Trophoblast cell (in vitro differentiated cells and primary cell): ENCODE data around the gene ANGPTL1.
A peak's percentile ranks its signal among the peaks of the same experiment; 100 is the strongest.

Source experiments
- DNase-seq, 2 donors: peaks; one replicate each; pipeline ENCODE4 v3.0.0-alpha.2; 2016
- H2AFZ ChIP-seq: 2 replicates; pipeline ENCODE4 v1.6.1; 2013; ENCODE audit warnings: low read length, moderate library complexity, mild to moderate bottlenecking; ENCODE audit not compliant: insufficient read depth, poor library complexity
- H2AK5ac ChIP-seq: 2 replicates; pipeline ENCODE4 v1.6.1; 2013; ENCODE audit warnings: mild to moderate bottlenecking, low read length
- H2BK120ac ChIP-seq: 2 replicates; pipeline ENCODE4 v1.6.1; 2013; ENCODE audit warnings: low read length, mild to moderate bottlenecking, moderate library complexity; ENCODE audit not compliant: insufficient read depth, poor library complexity
- H2BK12ac ChIP-seq: 2 replicates; pipeline ENCODE4 v1.6.1; 2013; ENCODE audit warnings: mild to moderate bottlenecking, low read length, moderate library complexity
- H2BK5ac ChIP-seq: 2 replicates; pipeline ENCODE4 v1.6.1; 2013; ENCODE audit warnings: low read length, low read depth, moderate library complexity, mild to moderate bottlenecking; ENCODE audit not compliant: poor library complexity
- H3K14ac ChIP-seq: 2 replicates; pipeline ENCODE4 v1.6.1; 2013; ENCODE audit warnings: mild to moderate bottlenecking, low read length
- H3K18ac ChIP-seq: 2 replicates; pipeline ENCODE4 v1.6.1; 2013; ENCODE audit warnings: mild to moderate bottlenecking, low read length
- H3K23ac ChIP-seq: 2 replicates; pipeline ENCODE4 v1.6.1; 2013; ENCODE audit warnings: low read length
- H3K27ac ChIP-seq: 2 replicates; pipeline ENCODE4 v1.5.1; 2013; ENCODE audit warnings: low read depth, mild to moderate bottlenecking, inconsistent platforms, low read length, moderate library complexity
- H3K27me3 ChIP-seq: 2 replicates; pipeline ENCODE4 v1.6.1; 2013; ENCODE audit warnings: inconsistent platforms, mild to moderate bottlenecking, low read length, moderate library complexity; ENCODE audit not compliant: insufficient read depth
- H3K36me3 ChIP-seq, 2 experiments: 1 replicate in 1 of 2; 2 replicates in 1 of 2; pipeline ENCODE4 v1.6.1; 2013; ENCODE audit warnings: low read length in 2 of 2, mild to moderate bottlenecking in 2 of 2, moderate library complexity in 1 of 2; ENCODE audit not compliant: insufficient read depth in 2 of 2, control insufficient read depth in 1 of 2
- H3K4ac ChIP-seq: 2 replicates; pipeline ENCODE4 v1.6.1; 2013; ENCODE audit warnings: low read depth, mild to moderate bottlenecking, low read length, moderate library complexity
- H3K4me1 ChIP-seq, 2 experiments: 1 replicate in 1 of 2; 2 replicates in 1 of 2; pipeline ENCODE4 v1.6.1; 2013; ENCODE audit warnings: low read length in 2 of 2, mild to moderate bottlenecking in 2 of 2, moderate library complexity in 1 of 2; ENCODE audit not compliant: insufficient read depth in 2 of 2, control insufficient read depth in 1 of 2
- H3K4me2 ChIP-seq: 2 replicates; pipeline ENCODE4 v1.6.1; 2013; ENCODE audit warnings: inconsistent platforms, mild to moderate bottlenecking, low read length, moderate library complexity
- H3K4me3 ChIP-seq: 2 replicates; pipeline ENCODE4 v1.5.1; 2013; ENCODE audit warnings: mild to moderate bottlenecking, low read depth, low read length, inconsistent platforms
- H3K79me1 ChIP-seq: one replicate; pipeline ENCODE4 v1.6.1; 2013; ENCODE audit warnings: low read length
- H3K79me2 ChIP-seq: 2 replicates; pipeline ENCODE4 v1.6.1; 2013; ENCODE audit warnings: low read length, mild to moderate bottlenecking; ENCODE audit not compliant: control insufficient read depth, insufficient read depth, poor library complexity
- H3K9ac ChIP-seq: 2 replicates; pipeline ENCODE4 v1.6.1; 2013; ENCODE audit warnings: mild to moderate bottlenecking, low read length
- H3K9me3 ChIP-seq: 2 replicates; pipeline ENCODE4 v1.6.1; 2013; ENCODE audit warnings: low read depth, mild to moderate bottlenecking, control low read depth, inconsistent platforms, low read length; ENCODE audit not compliant: insufficient read depth
- H4K12ac ChIP-seq: 2 replicates; pipeline ENCODE4 v1.6.1; 2013; ENCODE audit warnings: low read depth, mild to moderate bottlenecking, low read length, moderate library complexity
- H4K8ac ChIP-seq: 2 replicates; pipeline ENCODE4 v1.6.1; 2013; ENCODE audit warnings: low read depth, mild to moderate bottlenecking, low read length, moderate library complexity
- H4K91ac ChIP-seq: one replicate; pipeline ENCODE4 v1.6.1; 2013; ENCODE audit warnings: low read depth, mild to moderate bottlenecking, low read length, moderate library complexity
- WGBS: extraction: QIAGEN DNeasy Blood & Tissue Kit; methylation state at CpG from one replicate; pipeline ENCODE4 v1.1.7; 2013; ENCODE audit warnings: missing lambda C conversion rate; ENCODE audit not compliant: insufficient read length, insufficient coverage; ENCODE audit errors: extremely low coverage; 5-methylcytosine and 5-hydroxymethylcytosine counted together

Gene ANGPTL1

DNA sequence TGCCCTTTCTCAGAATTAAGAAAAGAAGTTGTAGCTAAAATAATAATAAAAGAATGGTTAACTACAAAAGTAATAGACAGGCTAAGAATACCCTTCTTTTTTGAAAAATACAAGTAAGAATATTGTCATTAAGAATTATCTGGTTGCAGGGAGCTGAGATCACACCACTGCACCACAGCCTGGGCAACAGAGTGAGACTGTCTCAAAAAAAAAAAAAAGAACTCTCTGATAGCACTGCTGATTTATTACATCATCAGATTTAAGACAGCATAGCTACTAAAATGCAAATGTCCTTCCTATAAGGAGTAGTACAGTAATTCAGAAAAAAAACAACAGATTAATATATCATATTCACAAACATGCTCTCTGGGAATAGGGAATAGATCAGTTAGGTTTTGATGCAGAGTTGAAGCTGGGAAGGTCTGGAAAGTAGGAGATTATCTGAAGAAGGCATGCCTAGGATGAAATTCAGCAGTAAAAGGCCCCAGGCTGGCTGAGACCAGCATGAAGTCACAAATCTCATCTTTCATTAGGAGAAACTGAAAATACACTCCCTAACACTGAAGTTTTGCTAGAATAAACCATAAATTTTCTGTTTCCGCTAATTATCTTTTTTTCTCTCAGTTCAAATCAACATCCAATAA is 30.7 kb upstream of the ANGPTL1 start:
- Histone ChIP-seq H3K23ac (no peak overlapping the region), H2BK120ac (no peak overlapping the region), H3K79me1 (no peaks in the 10 kb centered on the region), H4K8ac (no peak overlapping the region), H3K27me3 (no peaks in the 10 kb centered on the region), H3K9ac (no peak overlapping the region), H3K14ac (no peak overlapping the region), H3K4me1 (no peaks in the 10 kb centered on the region), H3K27ac (no peak overlapping the region), H3K4ac (no peak overlapping the region), H2AK5ac (no peak overlapping the region), H4K12ac (no peak overlapping the region), H2AFZ (no peak overlapping the region), H2BK5ac (no peak overlapping the region), H3K18ac (no peak overlapping the region), H2BK12ac (no peak overlapping the region), H3K4me3 (no peak overlapping the region), H4K91ac (no peak overlapping the region), H3K4me2 (no peak overlapping the region), H3K36me3 (no peaks in the 10 kb centered on the region), H3K79me2 (no peaks in the 10 kb centered on the region), H3K9me3 (no peaks in the 10 kb centered on the region)
- peak; percentile 1 to 12 for DNase-seq
- WGBS: no CpG with 5 or more reads among the region's 1 CpG

DNA sequence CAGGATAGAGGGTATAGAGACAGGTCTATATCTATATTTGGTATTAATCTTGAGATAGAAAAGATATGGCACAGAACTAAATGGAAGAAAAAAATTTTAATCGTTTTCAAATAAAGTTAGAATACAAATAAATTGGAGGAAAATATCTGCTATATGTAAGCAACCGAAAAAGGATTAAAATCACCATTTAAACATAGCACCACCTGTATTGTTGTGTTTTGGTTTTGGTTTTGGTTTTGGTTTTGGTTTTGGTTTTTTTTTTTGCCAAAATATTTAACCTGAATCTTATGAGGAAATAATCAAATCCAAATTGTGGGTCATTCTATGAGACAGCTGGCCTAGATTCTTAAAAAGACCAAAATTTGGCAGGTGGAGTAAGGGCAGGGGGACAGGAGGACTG is 28.5 kb upstream of the ANGPTL1 start:
- no peak overlapping the region for H2AFZ ChIP-seq
- H3K9ac ChIP-seq: no peak overlapping the region
- no peak overlapping the region for H2BK12ac ChIP-seq
- H4K8ac ChIP-seq: no peak overlapping the region
- H3K79me2 ChIP-seq: no peaks in the 10 kb centered on the region
- WGBS: no CpG with 5 or more reads among the region's 2 CpGs
- no peaks in the 10 kb centered on the region for H3K9me3 ChIP-seq
- no peak overlapping the region for H3K23ac ChIP-seq
- no peak overlapping the region for H3K4me3 ChIP-seq
- no peak overlapping the region for H4K91ac ChIP-seq
- H3K27me3 ChIP-seq: no peaks in the 10 kb centered on the region
- H2BK5ac ChIP-seq: no peak overlapping the region
- no peak overlapping the region for H3K14ac ChIP-seq
- H3K27ac ChIP-seq: no peak overlapping the region
- no peaks in the 10 kb centered on the region for H3K36me3 ChIP-seq
- no peak overlapping the region for H2BK120ac ChIP-seq
- H2AK5ac ChIP-seq: no peak overlapping the region
- no peaks in the 10 kb centered on the region for H3K79me1 ChIP-seq
- no peak overlapping the region for H3K4ac ChIP-seq
- no peak for DNase-seq
- H3K18ac ChIP-seq: no peak overlapping the region
- H4K12ac ChIP-seq: no peak overlapping the region
- H3K4me2 ChIP-seq: no peak overlapping the region
- no peaks in the 10 kb centered on the region for H3K4me1 ChIP-seq

DNA sequence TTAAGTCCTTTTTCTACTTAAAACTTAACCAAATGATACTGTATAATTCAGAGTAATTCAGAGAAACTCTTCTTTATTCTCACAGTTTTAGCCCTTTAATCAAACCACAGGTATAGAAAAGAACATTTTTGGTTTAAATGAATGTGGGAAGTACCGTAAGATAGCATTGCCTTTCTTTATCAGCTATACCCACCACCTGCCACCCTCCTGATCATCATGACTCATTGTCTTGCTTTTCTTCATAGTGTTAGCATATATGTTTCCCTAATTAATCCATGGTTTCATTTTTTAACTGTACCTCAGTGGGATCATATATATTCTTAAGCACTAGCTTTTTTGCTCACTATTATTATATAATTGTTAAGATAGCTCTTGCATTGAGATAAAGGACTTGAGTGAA is 27.5 kb upstream of the ANGPTL1 start:
- Histone ChIP-seq H3K23ac (no peak overlapping the region), H2BK120ac (no peak overlapping the region), H2AK5ac (no peak overlapping the region), H3K4me3 (no peak overlapping the region), H3K36me3 (no peaks in the 10 kb centered on the region), H4K91ac (no peak overlapping the region), H3K14ac (no peak overlapping the region), H3K4me1 (no peaks in the 10 kb centered on the region), H4K12ac (no peak overlapping the region), H3K4me2 (no peak overlapping the region), H3K18ac (no peak overlapping the region), H3K79me1 (no peaks in the 10 kb centered on the region), H3K4ac (no peak overlapping the region), H2BK12ac (no peak overlapping the region), H3K27ac (no peak overlapping the region), H4K8ac (no peak overlapping the region), H3K27me3 (no peaks in the 10 kb centered on the region), H3K79me2 (no peaks in the 10 kb centered on the region), H2BK5ac (no peak overlapping the region), H2AFZ (no peak overlapping the region), H3K9me3 (no peaks in the 10 kb centered on the region), H3K9ac (no peak overlapping the region)
- no peak for DNase-seq
- no CpG with 5 or more reads among the region's 1 CpG for WGBS

DNA sequence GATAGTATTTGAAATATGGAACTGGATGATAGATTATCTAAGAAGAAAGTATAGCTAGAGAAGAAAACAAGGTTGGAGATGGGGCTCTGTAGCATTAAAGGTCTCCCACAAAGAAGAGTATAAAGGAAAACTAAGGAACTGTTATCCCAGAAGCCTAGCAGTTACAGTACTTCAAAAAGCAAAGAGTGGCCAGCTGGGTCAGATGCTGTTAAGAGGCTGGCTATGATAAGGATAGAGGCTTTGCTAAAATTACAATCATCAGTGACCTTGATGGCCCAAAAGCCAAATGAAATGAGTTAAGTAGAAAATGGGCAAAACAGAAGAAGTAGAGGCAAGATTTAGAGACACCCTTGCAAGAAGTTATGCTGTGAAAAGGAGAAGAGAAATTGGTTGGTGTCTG is 25.1 kb upstream of the ANGPTL1 start:
- Histone ChIP-seq H3K4me2 (no peak overlapping the region), H3K27ac (no peak overlapping the region), H3K14ac (no peak overlapping the region), H4K12ac (no peak overlapping the region), H2BK120ac (no peak overlapping the region), H3K36me3 (peaks cover 0 to 2% of the 10 kb centered on the region in 2 experiments), H3K4me3 (no peak overlapping the region), H3K4me1 (no peaks in the 10 kb centered on the region), H3K79me2 (no peaks in the 10 kb centered on the region), H3K4ac (no peak overlapping the region), H2BK12ac (no peak overlapping the region), H2AFZ (no peak overlapping the region), H2BK5ac (no peak overlapping the region), H3K27me3 (no peaks in the 10 kb centered on the region), H3K23ac (no peak overlapping the region), H4K8ac (no peak overlapping the region), H2AK5ac (no peak overlapping the region), H3K18ac (no peak overlapping the region), H3K79me1 (no peaks in the 10 kb centered on the region), H4K91ac (no peak overlapping the region), H3K9ac (no peak overlapping the region), H3K9me3 (no peaks in the 10 kb centered on the region)
- no peak for DNase-seq
